Central memory CD8-positive, alpha-beta T cell (primary cell): Measurements from ENCODE around the gene RNF40.
A peak's percentile ranks its signal among the peaks of the same experiment; 100 is the strongest.

ENCODE experiments used
- ATAC-seq: fragments of 150-1000 bp; cut with Tn5 transposase; replicated peaks from 2 replicates; pipeline ENCODE4 v1.10.0; 2022; ENCODE audit warnings: mild to moderate bottlenecking, moderate FRiP score, moderate number of reproducible peaks; ENCODE audit not compliant: poor library complexity, severe bottlenecking; ENCODE audit errors: extremely low read depth
- DNase-seq, 2 donors: peaks; one replicate each; pipeline ENCODE4 v3.0.0; 2021; ENCODE audit warnings: low spot score in 2 of 2
- H3K27ac Mint-ChIP-seq: one replicate; pipeline ENCODE4 v1.8.0; 2022; ENCODE audit warnings: low read depth, mild to moderate bottlenecking, moderate library complexity, mixed read lengths
- H3K27me3 Mint-ChIP-seq: one replicate; pipeline ENCODE4 v1.8.0; 2022; ENCODE audit warnings: mixed read lengths
- H3K36me3 Mint-ChIP-seq: one replicate; pipeline ENCODE4 v1.8.0; 2022; ENCODE audit warnings: mild to moderate bottlenecking, moderate library complexity, mixed read lengths; ENCODE audit not compliant: insufficient read depth
- H3K4me1 Mint-ChIP-seq: one replicate; pipeline ENCODE4 v1.8.0; 2022; ENCODE audit warnings: mixed read lengths
- H3K4me3 Mint-ChIP-seq: one replicate; pipeline ENCODE4 v1.8.0; 2022; ENCODE audit warnings: mild to moderate bottlenecking, moderate library complexity, mixed read lengths
- H3K9me3 Mint-ChIP-seq: one replicate; pipeline ENCODE4 v1.8.0; 2022; ENCODE audit warnings: mixed read lengths

Gene RNF40

GRCh38 chr16:30760577-30761426 lies 1.3 kb upstream of the RNF40 start:
- H3K27ac Mint-ChIP-seq: peak overlapping the region; percentile 90
- no peaks in the 10 kb centered on the region for H3K9me3 Mint-ChIP-seq
- DNase-seq (no peak), ATAC-seq (no peak)
- H3K27me3 Mint-ChIP-seq: no peaks in the 10 kb centered on the region
- H3K4me3 Mint-ChIP-seq: peak overlapping the region; percentile 92
- H3K36me3 Mint-ChIP-seq: peaks cover 31% of the 10 kb centered on the region
- peaks cover 23% of the 10 kb centered on the region for H3K4me1 Mint-ChIP-seq

GRCh38 chr16:30761427-30761927 lies 645 bp upstream of the RNF40 start:
- H3K4me3 Mint-ChIP-seq: peak overlapping the region; percentile 92

GRCh38 chr16:30762991-30763725 lies 1.0 kb downstream of the RNF40 start:
- ATAC-seq: no peak
- peaks cover 42% of the 10 kb centered on the region for H3K4me1 Mint-ChIP-seq
- H3K27me3 Mint-ChIP-seq: no peaks in the 10 kb centered on the region

More at GRCh38 chr16:30761427-30761927, 645 bp upstream of the RNF40 start:
- ATAC-seq (peak; percentile 44), DNase-seq (no peak)
- H3K27ac Mint-ChIP-seq: peak overlapping the region; percentile 90
- H3K9me3 Mint-ChIP-seq: no peaks in the 10 kb centered on the region
- peaks cover 27% of the 10 kb centered on the region for H3K36me3 Mint-ChIP-seq
- peaks cover 25% of the 10 kb centered on the region for H3K4me1 Mint-ChIP-seq
- H3K27me3 Mint-ChIP-seq: no peaks in the 10 kb centered on the region

GRCh38 chr16:30764086-30764485 lies 2.0 kb downstream of the RNF40 start:
- Mint-ChIP-seq H3K27ac (no peak overlapping the region), H3K9me3 (no peaks in the 10 kb centered on the region), H3K4me1 (peaks cover 51% of the 10 kb centered on the region), H3K4me3 (peak overlapping the region; percentile 92), H3K27me3 (no peaks in the 10 kb centered on the region), H3K36me3 (peaks cover 48% of the 10 kb centered on the region)
- DNase-seq (no peak), ATAC-seq (no peak)

More at GRCh38 chr16:30762991-30763725, 1.0 kb downstream of the RNF40 start:
- H3K36me3 Mint-ChIP-seq: peaks cover 38% of the 10 kb centered on the region
- DNase-seq: no peak
- H3K9me3 Mint-ChIP-seq: no peaks in the 10 kb centered on the region
- peak overlapping the region; percentile 90 for H3K27ac Mint-ChIP-seq
- peak overlapping the region; percentile 92 for H3K4me3 Mint-ChIP-seq

- peaks cover 55% of the 10 kb centered on the region for H3K36me3 Mint-ChIP-seq
- no peak overlapping the region for H3K27ac Mint-ChIP-seq
- no peaks in the 10 kb centered on the region for H3K27me3 Mint-ChIP-seq
- H3K4me1 Mint-ChIP-seq: peaks cover 55% of the 10 kb centered on the region
- no peak for ATAC-seq
- DNase-seq: no peak
- no peaks in the 10 kb centered on the region for H3K9me3 Mint-ChIP-seq
- no peak overlapping the region for H3K4me3 Mint-ChIP-seq
Measured at GRCh38 chr16:30764816-30765465, 2.8 kb downstream of the RNF40 start.

- Mint-ChIP-seq H3K4me3 (no peak overlapping the region), H3K36me3 (peaks cover 58% of the 10 kb centered on the region), H3K27ac (peak overlapping the region; percentile 39), H3K9me3 (no peaks in the 10 kb centered on the region), H3K27me3 (no peaks in the 10 kb centered on the region), H3K4me1 (peaks cover 45% of the 10 kb centered on the region)
- DNase-seq (no peak), ATAC-seq (no peak)
Measured at GRCh38 chr16:30766206-30766932, 4.2 kb downstream of the RNF40 start.

GRCh38 chr16:30766933-30767284 lies 4.8 kb downstream of the RNF40 start:
- ATAC-seq (no peak), DNase-seq (no peak)
- Mint-ChIP-seq H3K4me3 (peak overlapping the region; percentile 4), H3K9me3 (no peaks in the 10 kb centered on the region), H3K36me3 (peaks cover 56% of the 10 kb centered on the region), H3K27ac (peak overlapping the region; percentile 39), H3K27me3 (no peaks in the 10 kb centered on the region), H3K4me1 (peaks cover 45% of the 10 kb centered on the region)

- H3K36me3 Mint-ChIP-seq: peaks cover 58% of the 10 kb centered on the region
- ATAC-seq: peak; percentile 99
- peak in 1 of 2 donors; percentile 74 for DNase-seq
- peak overlapping the region; percentile 75 for H3K27ac Mint-ChIP-seq
- H3K4me3 Mint-ChIP-seq: peak overlapping the region; percentile 38
- H3K9me3 Mint-ChIP-seq: no peaks in the 10 kb centered on the region
- H3K27me3 Mint-ChIP-seq: no peaks in the 10 kb centered on the region
- peaks cover 50% of the 10 kb centered on the region for H3K4me1 Mint-ChIP-seq
Measured at GRCh38 chr16:30767767-30768465, 5.8 kb downstream of the RNF40 start.

GRCh38 chr16:30768583-30769181 lies 6.6 kb downstream of the RNF40 start:
- peaks cover 48% of the 10 kb centered on the region for H3K4me1 Mint-ChIP-seq

GRCh38 chr16:30769379-30770089 lies 7.4 kb downstream of the RNF40 start:
- no peak for ATAC-seq
- H3K9me3 Mint-ChIP-seq: no peaks in the 10 kb centered on the region
- H3K4me1 Mint-ChIP-seq: peaks cover 47% of the 10 kb centered on the region
- H3K27me3 Mint-ChIP-seq: no peaks in the 10 kb centered on the region
- no peak overlapping the region for H3K27ac Mint-ChIP-seq
- peaks cover 57% of the 10 kb centered on the region for H3K36me3 Mint-ChIP-seq
- no peak for DNase-seq
- H3K4me3 Mint-ChIP-seq: no peak overlapping the region

More at GRCh38 chr16:30768583-30769181, 6.6 kb downstream of the RNF40 start:
- no peaks in the 10 kb centered on the region for H3K27me3 Mint-ChIP-seq
- no peaks in the 10 kb centered on the region for H3K9me3 Mint-ChIP-seq
- H3K4me3 Mint-ChIP-seq: no peak overlapping the region
- DNase-seq (no peak), ATAC-seq (no peak)
- peaks cover 56% of the 10 kb centered on the region for H3K36me3 Mint-ChIP-seq
- H3K27ac Mint-ChIP-seq: peak overlapping the region; percentile 75

- Mint-ChIP-seq H3K36me3 (peaks cover 48% of the 10 kb centered on the region), H3K27ac (no peak overlapping the region), H3K4me3 (no peak overlapping the region), H3K9me3 (no peaks in the 10 kb centered on the region), H3K27me3 (no peaks in the 10 kb centered on the region), H3K4me1 (peaks cover 57% of the 10 kb centered on the region)
- no peak for ATAC-seq
- DNase-seq: no peak
Measured at GRCh38 chr16:30771726-30772125, 9.6 kb downstream of the RNF40 start.
